Measurements from ENCODE around the gene CCDC87. TPM values are rescaled to one million over a fixed set of nuclear protein-coding genes. Genes with fewer than 3 reads are reported as not detected.

CCDC87 gene
- polyA plus RNA-seq, 1 experiment: 0.19 TPM

DNA sequence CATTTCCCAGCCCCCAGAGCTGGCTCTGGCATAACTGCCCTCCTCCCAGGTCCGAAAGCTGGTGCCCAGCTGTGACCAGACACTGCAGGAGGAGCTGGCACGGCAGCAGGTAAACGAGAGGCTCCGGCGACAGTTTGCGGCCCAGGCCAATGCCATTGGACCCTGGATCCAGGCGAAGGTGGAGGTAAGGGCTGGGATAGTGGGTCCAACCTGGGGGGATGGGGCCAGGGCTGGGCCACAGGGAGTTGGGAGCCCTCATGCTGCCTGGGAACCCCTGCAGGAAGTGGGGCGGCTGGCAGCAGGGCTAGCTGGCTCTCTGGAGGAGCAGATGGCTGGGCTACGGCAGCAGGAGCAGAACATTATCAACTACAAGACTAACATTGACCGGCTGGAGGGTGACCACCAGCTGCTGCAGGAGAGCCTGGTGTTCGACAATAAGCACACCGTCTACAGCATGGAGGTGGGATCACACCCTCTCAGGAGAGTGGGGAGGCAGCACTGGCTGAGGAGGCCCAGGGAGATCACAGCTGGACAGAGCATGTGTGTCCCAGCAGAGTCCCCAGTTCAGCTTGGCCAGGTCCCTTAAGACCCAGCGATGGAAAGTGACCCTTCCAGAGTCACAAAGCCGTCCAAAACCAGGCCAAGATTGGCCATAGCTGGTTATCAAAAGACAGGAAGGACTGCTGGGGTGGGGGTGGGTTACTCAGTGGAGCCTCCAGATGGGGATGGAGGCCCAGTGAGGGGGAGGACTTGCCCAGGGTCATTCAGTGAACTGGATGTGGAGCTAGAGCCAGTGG lies 31.5 kb downstream of the CCDC87 start:
- Histone ChIP-seq H3K27ac (ENCODE audit: low read depth, low read length) (no peak overlapping the region), H3K27me3 (ENCODE audit: control insufficient read depth, insufficient read depth, low read length) (peaks cover 16% of the 10 kb centered on the region), H3K9me3 (ENCODE audit: control insufficient read depth, insufficient read depth, low read length) (peaks cover 3% of the 10 kb centered on the region; the same call in 1 of the 2 replicates), H3K4me3 (ENCODE audit: low read depth, low read length) (no peak overlapping the region)
- TF ChIP-seq, protein P1, sequence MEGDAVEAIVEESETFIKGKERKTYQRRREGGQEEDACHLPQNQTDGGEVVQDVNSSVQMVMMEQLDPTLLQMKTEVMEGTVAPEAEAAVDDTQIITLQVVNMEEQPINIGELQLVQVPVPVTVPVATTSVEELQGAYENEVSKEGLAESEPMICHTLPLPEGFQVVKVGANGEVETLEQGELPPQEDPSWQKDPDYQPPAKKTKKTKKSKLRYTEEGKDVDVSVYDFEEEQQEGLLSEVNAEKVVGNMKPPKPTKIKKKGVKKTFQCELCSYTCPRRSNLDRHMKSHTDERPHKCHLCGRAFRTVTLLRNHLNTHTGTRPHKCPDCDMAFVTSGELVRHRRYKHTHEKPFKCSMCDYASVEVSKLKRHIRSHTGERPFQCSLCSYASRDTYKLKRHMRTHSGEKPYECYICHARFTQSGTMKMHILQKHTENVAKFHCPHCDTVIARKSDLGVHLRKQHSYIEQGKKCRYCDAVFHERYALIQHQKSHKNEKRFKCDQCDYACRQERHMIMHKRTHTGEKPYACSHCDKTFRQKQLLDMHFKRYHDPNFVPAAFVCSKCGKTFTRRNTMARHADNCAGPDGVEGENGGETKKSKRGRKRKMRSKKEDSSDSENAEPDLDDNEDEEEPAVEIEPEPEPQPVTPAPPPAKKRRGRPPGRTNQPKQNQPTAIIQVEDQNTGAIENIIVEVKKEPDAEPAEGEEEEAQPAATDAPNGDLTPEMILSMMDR (IDR thresholded peaks at IDR 0.05; ENCODE audit: low read depth, low read length): no peak
- no peak for DNase-seq (ENCODE audit: low read depth, low spot score)
- CTCF ChIA-PET: interaction anchor here (0.6 kb wide), 1 partner anchor 58 kb away, joined by 3 read pairs; no protein-coding TSS in a partner anchor
- POLR2A ChIA-PET: interaction anchor here (1.2 kb wide), 1 partner anchor 15 kb away, joined by 4 read pairs; the partner anchor contains the start of genes ACTN3 and ZDHHC24

DNA sequence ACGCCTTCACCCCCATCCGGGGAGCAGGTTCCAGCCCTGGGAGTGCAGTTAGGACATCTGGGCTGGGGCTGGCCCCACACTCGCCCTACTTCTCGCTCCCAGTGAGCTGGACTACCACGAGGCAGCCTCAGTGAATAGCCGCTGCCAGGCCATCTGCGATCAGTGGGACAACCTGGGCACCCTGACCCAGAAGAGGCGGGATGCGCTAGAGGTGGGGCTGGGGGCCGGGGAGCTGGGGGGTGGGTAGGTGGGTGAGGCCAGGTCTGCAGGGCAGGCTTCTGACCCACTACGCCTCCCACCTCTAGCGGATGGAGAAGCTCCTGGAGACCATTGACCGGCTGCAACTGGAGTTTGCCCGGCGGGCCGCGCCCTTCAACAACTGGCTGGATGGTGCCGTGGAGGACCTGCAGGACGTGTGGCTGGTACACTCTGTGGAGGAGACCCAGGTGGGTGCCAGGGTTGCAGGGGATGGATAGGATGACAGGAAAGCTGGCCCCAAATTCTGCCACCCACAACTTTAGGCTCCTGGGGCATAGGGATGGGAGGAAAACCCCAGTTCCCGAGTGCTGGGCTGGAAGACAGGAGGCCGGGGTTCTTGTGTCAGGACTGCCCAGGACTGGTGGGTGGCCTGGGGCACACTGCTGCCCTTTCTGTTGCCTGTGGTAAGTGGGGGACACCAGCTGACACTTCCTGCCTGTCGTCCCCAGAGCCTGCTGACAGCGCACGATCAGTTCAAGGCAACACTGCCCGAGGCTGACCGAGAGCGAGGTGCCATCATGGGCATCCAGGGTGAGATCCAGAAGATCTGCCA lies 32.8 kb downstream of the CCDC87 start:
- POLR2A ChIA-PET: no interaction called here
- TF ChIP-seq, protein P1 (IDR thresholded peaks at IDR 0.05; ENCODE audit: low read depth, low read length): no peak
- Histone ChIP-seq H3K9me3 (ENCODE audit: control insufficient read depth, insufficient read depth, low read length) (peaks cover 3% of the 10 kb centered on the region; the same call in 1 of the 2 replicates), H3K27ac (ENCODE audit: low read depth, low read length) (no peak overlapping the region), H3K27me3 (ENCODE audit: control insufficient read depth, insufficient read depth, low read length) (peaks cover 26% of the 10 kb centered on the region), H3K4me3 (ENCODE audit: low read depth, low read length) (no peak overlapping the region)
- CTCF ChIA-PET: interaction anchor here (0.6 kb wide), 1 partner anchor 8 kb away, joined by 3 read pairs; no protein-coding TSS in a partner anchor
- DNase-seq (ENCODE audit: low read depth, low spot score): no peak

DNA sequence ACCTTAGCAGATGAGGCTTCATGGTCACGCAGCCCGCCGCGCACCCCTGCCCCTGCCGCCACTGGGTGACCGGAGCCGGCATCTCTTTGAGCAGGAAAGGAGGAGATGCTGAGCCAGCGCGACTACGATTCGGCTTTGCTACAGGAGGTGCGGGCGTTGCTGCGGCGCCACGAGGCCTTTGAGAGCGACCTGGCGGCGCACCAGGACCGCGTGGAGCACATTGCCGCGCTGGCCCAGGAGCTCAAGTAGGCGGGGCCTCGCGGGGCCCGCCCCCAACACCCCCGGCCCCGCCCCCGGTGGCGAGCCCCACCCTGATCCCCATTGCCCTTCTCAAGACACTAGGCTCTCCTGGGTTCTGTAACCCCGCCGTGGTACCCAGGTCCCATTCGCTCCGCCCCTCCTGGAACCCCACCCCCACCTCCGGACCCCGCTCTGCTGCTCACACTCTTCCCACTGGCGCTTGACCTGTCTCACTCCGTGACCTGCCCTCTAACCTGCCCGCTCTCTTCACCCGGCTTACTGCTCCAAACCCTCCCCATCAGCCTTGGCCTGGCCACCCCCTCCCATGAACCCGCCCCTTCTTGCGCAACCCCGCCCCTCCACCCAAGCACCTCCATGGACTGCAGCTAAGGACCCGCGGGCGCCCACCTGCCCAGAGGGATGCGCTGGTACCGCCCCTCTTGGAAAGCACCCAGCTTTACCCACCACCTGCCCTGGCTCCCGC lies 33.6 kb downstream of the CCDC87 start:
- peaks cover 3% of the 10 kb centered on the region; the same call in 1 of the 2 replicates for H3K9me3 ChIP-seq (ENCODE audit: control insufficient read depth, insufficient read depth, low read length)
- peaks cover 29% of the 10 kb centered on the region for H3K27me3 ChIP-seq (ENCODE audit: control insufficient read depth, insufficient read depth, low read length)
- no peak overlapping the region for H3K4me3 ChIP-seq (ENCODE audit: low read depth, low read length)
- CTCF ChIA-PET: interaction anchor here (0.6 kb wide), 1 partner anchor 9 kb away, joined by 3 read pairs; no protein-coding TSS in a partner anchor
- POLR2A ChIA-PET: no interaction called here
- no peak for DNase-seq (ENCODE audit: low read depth, low spot score)
- TF ChIP-seq, protein P1 (IDR thresholded peaks at IDR 0.05; ENCODE audit: low read depth, low read length): no peak
- no peak overlapping the region for H3K27ac ChIP-seq (ENCODE audit: low read depth, low read length)

DNA sequence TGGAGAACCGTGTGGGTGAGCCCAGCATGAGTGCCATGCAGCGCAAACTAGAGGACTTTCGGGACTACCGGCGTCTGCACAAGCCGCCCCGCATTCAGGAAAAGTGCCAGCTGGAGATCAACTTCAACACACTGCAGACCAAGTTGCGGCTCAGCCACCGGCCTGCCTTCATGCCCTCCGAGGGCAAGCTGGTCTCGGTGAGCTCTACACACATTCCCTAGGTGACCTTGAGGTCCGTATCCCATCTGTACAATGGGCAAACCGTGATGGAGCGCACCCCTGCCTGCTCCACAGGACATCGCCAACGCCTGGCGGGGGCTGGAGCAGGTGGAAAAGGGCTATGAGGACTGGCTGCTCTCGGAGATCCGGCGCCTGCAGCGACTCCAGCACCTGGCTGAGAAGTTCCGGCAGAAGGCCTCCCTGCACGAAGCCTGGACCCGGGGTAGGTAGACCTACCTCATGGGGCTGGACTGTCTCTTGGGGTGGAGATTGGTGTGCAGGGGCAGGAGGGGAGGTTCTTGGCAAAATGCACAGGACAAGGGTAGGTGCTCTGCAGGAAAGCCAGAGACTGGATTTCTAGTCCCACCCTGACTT lies 35.0 kb downstream of the CCDC87 start:
- H3K4me3 ChIP-seq (ENCODE audit: low read depth, low read length): no peak overlapping the region
- H3K9me3 ChIP-seq (ENCODE audit: control insufficient read depth, insufficient read depth, low read length): peaks cover 3% of the 10 kb centered on the region; the same call in 1 of the 2 replicates
- DNase-seq (ENCODE audit: low read depth, low spot score): no peak
- ChIA-PET POLR2A (no interaction called here), CTCF (interaction anchor here (0.5 kb wide), 1 partner anchor 429 kb away, joined by 6 read pairs; no protein-coding TSS in a partner anchor)
- H3K27me3 ChIP-seq (ENCODE audit: control insufficient read depth, insufficient read depth, low read length): peaks cover 32% of the 10 kb centered on the region
- TF ChIP-seq, protein P1 (IDR thresholded peaks at IDR 0.05; ENCODE audit: low read depth, low read length): no peak
- H3K27ac ChIP-seq (ENCODE audit: low read depth, low read length): no peak overlapping the region
